HG03571 (cell line): ENCODE measurements around the gene THG1L.

Source experiments
- ATAC-seq: cut with Tn5 transposase; IDR thresholded peaks from one replicate; pipeline ENCODE4 v1.9.1; 2021; ENCODE audit not compliant: unreplicated experiment

Gene THG1L

DNA sequence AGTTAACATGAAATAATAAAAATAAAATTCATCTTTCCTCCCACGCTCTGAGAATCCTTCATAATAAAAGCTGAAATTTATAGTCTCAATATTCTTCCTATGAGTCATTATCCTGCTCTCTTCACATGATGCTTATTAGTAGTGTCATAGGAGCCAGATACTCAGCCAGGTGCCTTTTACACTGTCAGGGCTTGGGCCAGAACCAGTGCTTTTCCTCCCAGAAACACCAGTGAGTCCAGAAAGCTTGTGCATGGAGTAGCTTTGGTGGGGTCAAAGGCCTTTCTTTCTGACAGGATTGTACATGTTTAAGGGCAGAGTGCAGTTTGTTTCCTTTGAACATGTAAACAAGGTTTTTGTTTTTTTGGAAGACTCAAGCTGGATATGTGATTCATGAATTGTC is 19.1 kb downstream of the THG1L start:
- ATAC-seq = no peak

DNA sequence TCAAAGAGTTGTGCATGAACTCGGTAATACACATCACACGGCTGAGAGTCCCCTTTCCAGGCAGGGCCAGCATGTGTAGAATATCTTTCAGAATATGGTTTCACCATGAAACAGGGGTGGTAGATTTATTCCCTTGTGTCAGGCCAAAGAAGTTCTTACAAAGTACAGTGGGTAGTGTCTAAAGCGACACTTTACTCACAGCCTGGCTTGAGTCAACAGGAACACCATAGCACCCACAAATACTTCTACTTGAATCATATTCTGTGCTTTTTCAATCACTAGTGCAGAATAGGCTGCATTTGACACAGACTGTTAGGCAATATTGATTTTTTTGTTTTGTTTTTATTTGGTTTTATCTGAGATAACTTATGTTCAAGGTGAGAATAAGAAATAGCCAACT is 24.9 kb downstream of the THG1L start:
- ATAC-seq = no peak

DNA sequence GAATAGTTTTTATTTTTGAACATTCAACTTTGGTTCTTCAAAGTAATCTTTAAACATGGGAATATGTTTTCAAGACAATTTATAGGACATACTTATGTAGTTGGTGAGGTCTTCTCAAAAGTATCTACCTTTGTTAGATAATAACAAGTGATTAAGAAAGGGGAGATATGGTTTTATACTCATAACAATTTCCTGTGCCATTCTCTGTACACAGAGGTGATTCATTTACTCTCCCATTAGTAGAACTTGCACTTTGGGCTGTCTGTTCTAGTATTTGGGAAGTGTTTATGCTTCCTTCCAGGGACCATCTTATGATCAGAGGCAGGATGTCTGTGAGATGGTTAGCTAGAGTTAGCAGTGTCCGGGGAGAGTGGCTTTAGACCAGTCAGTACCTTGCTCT is 27.5 kb downstream of the THG1L start:
- no peak for ATAC-seq

DNA sequence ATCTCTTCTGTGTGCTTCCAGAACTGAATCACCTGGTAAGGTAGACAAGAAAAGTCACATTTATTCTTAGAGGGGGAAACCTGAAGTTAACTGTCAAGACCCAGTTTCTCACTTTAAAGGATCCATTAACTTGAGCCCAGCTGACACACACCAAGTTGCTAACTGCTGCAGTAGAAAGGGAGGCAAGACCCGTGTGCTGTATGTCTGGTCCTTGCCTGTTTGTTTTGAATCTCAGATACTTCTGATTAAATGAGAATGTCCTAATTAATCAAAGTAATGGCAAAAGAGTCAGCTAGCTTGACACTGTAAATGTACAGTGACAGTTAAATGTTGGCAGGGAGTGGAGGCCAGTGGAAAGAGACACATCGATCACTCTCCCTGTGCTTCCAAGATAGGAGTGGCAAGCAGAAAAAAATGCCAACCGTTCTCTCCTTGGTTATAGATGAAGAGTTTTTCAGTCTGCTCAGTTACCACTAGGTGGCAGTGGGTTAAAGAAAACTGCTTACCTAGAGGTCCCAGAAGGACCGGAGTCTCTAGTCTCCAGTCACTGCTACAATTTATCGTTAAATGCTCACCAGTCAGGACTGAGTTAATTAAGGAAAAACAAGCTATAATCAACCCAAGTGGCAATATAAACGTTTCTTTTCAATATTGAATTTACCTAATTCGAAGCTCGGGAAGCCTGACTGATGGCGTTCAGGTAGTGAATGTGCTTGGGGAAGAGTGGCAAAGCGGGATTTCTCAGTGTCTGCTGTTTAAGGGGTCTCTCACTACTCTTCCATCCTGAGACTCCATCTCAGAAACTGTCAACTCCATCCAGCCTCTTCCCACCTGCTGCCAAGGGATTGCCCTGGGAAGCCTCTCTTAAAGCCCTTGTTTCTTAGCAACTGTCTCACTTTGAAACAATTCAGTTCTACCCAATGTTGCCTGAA is 30.7 kb downstream of the THG1L start:
- no peak for ATAC-seq

DNA sequence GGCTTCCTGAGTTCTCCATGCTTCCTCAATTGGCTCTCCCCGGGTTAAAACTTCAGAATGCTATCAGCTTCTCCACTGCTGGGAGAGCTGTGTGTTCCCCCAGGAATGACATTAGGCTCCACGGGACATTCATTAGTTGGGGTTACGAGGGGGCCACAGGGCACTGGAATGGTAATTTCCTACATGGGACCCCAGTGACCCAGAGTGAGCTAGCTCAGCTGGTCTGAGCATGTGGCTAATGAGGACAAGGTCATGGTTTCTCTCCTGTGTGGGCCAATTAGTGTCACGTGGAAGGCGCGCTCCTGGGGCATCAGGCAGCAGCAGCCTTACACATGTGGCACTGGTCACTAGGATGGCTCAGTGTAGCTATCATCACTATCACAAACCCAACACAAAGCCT is 33.3 kb downstream of the THG1L start:
- no peak for ATAC-seq

DNA sequence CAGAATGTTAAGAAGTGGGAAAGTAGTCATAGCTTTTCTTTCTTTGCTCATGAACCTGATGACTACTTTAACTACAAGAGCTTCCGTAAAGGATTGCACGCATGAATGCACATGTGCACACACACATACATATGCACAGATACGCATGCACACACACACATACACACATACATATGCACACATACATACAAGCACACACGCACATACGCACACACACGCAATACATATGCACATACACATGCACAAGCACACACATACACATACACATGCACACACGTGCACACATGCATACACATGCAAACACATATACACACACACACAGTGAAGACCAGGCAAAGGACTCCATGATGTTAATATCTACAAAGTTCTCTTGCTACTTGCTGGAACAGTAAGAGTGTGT is 35.2 kb downstream of the THG1L start:
- ATAC-seq = no peak

DNA sequence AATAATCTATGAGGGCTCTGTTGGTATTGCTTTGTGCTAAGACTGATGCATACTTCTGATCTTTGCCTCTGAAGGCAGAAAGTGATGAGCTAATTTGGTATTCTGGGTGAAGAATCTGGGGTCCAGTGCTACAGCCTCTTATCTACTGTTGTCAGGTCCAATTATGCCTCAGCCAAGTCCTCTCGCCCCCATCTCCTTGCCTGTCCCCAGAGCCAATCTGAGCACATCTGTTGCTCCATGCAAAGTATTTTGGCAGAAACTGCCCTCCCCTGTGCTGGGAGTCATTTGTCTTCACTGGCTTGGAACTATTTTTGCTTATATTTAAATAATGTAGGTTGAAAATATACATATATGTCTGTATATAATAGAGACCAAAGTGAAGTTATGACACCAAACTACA is 35.7 kb downstream of the THG1L start:
- ATAC-seq = no peak

DNA sequence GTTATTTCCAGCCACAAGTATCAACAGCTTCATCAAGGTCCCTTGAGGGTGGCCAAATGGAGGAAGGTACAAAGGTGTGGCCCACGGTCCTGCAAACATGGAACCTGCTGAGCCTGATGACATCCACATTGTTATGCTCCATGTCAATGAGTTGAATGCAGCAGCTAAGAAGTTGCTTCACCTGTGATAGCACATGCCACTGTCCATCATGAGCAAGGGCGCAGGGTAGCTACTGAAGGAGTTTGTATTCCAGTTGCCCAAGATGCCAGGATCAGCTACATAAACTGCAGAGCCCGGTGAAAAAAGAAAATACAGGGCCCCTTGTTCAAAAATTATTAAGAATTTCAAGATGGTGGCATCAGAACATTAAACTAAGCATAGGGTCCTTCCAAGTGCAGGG is 36.5 kb downstream of the THG1L start:
- no peak for ATAC-seq

DNA sequence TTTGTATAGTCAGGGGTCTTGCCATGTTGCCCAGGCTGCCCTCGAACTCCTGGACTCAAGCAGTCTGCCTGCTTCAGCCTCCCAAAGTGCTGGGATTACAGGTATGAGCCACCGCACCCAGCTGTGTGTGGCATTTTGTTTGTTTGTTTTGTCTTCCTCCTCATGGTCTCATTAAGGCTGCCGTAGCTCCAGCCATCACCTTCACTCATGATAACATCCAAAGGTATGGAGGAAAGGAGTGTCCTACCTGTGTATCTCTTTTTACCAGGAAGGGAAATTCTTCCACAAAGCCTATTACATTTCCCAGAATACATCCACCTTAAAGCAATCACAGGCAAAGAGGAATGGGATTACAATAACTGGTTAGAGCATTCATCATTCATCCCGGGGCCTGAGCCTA is 39.4 kb downstream of the THG1L start:
- no peak for ATAC-seq

DNA sequence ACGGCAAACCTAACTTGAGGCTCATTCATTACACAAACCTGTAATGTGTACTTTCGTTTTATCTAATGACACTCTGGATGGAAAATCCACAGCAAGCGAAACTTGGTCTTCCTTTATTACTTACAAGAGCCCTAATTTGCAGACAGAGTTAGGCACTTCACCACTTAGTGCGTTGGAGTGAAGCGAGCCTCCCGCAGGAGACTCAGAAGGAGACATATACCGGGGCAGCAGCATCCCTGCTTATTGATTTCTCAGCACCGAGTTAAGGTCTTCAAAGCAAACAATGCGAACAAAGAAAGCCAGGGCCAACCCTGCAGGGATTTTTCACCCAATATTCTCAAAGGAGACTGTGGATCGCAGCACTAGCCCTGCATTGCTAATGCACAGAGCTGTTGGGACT is 40.9 kb downstream of the THG1L start:
- no peak for ATAC-seq

DNA sequence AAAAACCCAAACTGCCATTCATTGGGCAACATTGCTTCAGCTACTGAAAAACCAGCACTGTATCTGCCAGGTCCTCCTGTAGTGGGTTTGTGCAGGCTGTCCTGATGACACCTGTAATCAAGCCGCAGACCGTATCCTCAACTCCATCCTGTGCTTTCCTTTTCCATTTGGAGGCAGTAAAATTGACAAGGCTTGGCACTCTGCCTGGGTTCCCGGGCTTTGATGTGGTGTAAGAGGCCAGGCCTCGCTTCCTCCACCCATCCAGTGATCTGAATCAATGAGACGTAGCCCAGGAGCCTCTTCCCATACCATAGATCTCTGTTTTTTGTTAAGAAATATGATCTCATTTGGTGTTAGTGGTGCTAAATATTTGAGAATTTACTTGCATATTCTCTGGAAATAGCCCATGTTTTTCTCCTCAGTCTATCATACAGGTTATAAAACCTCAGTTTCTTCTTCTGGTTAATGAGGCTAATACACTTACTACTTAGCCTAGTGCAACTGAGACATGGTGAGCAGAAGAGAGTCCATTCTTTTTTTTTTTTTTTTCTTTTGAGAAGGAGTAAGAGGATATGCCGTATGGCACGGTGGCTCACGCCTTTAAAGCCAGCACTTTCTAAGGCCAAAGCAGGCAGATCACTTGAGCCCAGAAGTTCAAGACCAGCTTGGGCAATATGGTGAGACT is 47.0 kb downstream of the THG1L start:
- no peak for ATAC-seq

DNA sequence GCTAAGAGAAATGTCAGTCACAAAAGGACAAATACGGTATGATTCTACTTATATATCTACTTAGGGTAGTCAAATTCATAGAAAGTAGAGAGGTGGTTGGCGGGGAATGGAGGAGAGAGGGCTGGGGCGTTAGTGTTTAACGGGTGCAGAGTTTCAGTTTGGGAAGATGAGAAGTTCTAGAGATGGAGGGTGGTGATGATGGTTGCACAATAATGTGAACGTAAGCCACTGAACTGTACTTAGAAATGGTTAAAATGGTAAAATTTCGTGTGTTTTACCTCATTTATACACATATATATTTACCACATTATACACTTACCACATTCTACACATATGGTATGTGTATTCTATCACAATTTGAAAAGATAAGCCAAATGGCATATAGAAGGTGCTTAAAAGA is 48.0 kb downstream of the THG1L start:
- ATAC-seq = no peak

DNA sequence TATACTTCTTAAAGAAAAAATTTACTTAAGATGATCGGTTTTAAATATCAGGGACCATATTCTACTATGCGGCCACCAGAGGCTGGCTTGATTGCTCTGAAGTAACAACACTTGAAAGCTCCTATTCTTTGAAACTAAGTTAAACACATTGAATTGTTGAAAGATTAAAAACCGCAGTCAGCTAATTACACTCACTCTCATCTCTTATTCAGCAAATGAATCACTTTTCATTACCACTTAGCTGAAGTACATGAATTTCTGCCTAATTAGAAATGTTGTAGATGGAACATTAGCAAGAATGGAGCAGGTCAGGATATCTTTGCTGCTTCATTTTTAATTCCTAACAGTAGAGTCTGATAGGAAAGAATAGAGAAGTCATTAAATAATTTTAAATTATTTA is 54.6 kb downstream of the THG1L start:
- no peak for ATAC-seq
